ENCODE results near the gene MAP3K5.
"Not testable (repeated sequence)": the region's sequence is repeated elsewhere in the genome, so short reads cannot be mapped to it uniquely, and the experiment has no call there.

MAP3K5 gene

DNA sequence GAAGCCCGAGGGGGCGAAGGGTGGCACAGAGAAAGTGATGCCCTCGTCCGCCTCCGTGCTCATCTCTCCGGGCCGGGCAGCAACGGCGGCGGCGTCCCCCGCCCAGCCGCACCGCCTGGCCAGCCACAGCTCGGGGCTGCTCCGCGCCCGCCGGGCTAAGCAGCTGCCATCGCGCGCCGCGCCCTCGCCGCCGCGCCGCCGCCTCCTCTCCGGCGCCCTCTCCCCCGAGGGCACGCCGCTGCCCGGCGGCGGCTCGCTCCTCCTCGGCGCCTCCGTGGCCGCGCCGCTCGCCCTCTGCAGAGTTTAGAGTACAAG, 225 bp downstream of the MAP3K5 start:
- DNase-seq, result no peak

GRCh38 chr6:136791296-136792094, 782 bp downstream of the MAP3K5 start:
- peak; percentile 56 to 64 for DNase-seq

DNA sequence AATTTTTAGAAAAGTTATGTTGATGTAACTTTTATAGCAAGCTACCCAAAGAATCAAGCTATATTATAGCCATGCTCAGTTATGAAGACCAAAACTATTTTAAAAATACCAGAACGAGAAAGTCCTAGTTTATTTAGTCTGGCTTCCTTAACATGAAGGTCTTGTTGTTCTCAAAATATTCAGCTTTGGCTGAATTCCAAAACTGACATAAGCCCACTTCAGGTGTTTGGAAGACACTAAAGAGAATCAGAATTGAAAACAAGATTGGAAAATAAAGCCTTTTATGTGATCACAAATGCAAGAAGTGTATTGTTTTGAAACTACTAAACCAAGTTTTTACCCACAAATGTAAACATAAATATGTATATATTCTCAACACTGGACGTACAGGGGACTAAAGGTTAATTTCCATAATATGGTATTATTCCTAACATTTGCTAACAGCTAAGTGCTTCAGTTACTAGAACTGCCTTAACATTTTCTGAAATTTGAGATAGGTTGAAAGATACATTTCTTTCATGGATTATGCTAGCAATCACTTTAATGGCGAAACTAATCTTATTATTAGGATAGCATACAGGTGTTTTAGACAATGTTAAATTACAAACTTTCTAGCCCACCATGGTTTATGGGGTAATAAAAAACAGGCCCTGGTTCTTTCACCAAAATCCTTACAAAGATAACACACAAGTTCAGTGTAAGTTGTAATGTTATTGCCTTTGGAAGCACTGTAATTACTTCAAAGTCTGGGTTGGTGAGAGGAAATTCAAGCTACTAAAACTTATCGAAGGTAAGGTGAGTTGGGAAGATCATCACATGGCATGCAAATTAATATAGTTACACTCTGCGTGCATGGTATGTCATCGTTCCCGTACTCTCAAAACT, 1.6 kb downstream of the MAP3K5 start:
- DNase-seq, result no peak

GRCh38 chr6:136789440-136789839, 2.8 kb downstream of the MAP3K5 start:
- DNase-seq, result not testable (repeated sequence)

DNA sequence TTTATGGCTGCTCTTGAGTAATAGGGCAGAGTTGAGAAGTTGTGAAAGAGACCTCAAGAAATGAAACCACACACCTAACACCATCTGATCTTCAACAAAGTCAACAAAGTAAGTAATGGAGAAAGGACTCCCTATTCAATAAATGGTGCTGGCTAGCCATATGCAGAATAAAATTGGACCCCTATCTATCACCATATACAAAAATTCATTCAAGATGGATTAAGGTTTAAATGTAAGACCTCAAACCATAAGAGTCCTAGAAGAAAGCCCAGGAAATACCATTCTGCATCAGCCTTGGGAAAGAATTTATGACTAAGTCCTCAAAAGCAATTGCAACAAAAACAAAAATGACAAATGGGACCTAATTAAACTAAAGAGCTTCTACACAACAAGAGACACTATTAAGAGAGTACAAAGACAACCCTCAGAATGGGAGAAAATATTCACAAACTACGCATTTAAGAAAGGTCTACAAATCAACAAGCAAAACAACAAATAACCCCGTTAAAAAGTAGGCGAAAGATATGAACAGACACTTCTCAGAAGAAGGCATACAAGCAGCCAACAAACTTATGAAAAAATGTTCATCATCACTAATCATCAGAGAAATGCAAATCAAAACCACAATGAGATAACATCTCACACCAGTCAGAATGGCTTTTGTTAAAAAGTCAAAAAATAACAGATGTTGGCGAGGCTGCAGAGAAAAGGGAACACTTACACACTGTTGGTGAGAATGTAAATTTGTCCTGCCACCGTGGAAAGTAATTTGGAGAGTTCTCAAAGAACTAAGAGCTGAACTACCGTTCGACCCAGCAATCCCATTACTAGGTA, 4.0 kb downstream of the MAP3K5 start:
- no peak for DNase-seq

DNA sequence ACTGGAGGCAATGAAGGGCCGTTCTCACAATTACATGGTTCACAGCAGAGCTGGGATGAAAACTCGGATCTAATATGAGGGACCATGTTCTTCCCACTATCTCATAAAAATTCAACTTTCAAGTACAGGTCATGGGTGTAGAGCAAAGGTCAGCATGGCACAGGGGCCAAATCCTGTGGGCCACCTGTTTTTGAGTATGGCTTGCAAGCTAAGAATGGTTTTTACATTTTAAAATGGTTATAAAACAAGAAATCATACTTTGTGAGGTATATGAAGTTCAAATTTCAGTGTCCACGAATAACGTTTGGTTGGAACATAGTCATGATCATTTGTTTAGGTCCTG, 4.6 kb downstream of the MAP3K5 start:
- DNase-seq, result no peak

DNA sequence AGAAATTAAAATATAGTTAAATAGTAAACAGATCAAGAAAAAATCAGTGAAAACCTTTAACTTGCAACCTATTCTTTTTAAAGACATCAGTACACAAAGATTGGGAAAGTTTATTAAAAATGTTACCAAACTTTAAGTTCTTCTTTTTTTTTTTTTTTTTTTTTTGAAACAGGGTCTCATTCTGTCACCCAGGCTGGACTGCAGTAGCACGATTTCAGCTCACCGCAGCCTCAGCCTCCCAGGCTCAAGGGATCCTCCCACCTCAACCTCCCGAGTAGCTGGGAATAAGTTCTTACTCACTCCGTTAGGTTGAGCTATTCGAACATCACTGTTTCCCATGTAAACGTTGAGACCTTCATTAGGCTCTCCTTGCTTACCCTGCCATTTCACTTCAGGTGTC, 5.6 kb downstream of the MAP3K5 start:
- no peak for DNase-seq

- DNase-seq, result peak; percentile 56 to 64
Observed at GRCh38 chr6:136784910-136785746, 7.1 kb downstream of the MAP3K5 start.

- DNase-seq, result no peak
Observed at GRCh38 chr6:136784271-136784664, 8.0 kb downstream of the MAP3K5 start.

GRCh38 chr6:136783495-136784270, 8.6 kb downstream of the MAP3K5 start:
- no peak for DNase-seq

DNA sequence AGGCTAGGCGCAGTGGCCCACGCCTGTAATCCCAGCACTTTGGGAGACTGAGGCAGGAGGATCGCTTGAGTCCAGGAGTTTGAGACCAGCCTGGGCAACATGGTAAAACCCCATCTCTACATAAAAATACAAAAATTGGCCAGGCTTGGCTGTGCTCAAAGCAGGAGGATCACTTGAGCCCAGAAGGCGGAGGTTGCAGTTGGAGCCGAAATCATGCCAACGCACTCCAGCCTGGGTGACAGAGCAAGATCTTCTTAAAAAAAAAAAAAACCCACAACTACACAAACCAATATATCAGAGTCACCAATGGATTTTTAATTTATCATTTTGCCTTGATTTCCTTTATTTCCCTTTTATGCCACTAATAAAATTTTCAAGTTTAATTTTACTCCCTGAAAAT, 9.3 kb downstream of the MAP3K5 start:
- DNase-seq, result no peak

DNA sequence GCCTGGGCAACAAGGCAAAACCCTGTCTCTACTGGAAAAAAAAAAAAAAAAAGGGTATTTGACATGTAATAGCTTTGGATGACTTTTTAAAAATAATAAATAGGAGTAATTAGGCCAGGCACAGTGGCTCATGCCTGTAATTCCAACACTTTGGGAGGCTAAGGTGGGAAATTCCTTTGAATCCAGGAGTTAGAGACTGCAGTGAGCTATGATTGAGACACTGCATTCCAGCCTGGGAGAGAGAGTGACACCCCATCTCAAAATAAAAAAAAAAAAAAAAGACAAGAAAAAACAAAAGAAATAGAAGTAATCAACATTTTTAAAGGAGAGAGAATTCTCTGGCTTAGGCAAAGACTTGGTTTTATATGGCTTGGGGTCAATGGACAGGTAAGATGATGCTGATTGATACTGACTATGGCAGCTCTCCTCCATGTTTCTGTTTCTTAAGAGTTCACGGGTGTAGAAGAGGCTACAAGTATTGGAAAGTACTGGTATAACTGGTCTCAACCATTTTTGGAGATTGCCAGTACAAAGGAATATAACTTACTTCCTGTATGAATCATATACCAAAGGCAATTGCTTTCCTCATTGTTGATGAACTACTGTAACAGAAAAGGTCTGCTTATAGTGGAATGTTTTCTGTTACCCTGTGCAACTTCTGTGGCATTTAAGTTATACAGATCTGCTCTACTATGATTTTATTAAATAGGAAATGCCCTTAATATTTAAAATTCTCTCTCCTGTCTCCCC, 10.1 kb downstream of the MAP3K5 start:
- DNase-seq, result no peak

DNA sequence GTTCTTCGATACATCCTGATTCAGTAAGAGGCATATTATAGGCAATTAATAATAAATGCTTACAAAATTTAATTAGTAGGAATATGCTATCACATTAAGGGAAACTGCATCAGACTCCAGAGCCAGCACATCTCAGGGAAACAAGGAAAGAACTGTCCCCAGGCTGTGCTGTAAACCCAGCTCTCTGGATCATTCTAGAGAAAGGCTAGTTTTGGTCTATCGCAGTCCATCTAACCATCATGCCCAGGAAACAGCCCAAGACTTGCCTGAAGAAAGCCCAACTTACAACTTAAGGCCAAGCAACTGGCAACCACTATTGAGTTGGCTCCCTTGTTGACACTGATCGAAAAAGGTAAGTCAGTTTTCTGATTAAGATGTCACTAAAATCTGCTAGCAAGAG, 11.3 kb downstream of the MAP3K5 start:
- no peak for DNase-seq

DNA sequence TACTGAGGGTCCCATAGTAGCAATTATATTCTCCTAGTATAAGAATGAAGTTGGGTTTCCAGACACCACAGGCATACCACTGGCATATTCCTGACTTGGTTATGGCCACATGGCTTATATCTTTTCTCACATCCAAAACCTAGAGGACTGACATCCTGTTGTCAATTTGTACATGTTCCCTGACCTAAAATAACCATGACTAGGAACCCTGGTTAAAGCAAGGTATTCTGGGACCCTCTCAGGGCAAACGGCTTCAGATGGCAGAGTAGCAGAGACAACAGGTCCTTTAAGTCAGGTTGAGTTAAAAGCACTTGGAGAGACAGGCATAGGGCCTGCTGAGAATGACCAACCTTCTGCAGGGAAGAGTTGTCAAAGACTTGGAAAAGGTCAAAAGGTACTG, 12.6 kb downstream of the MAP3K5 start:
- DNase-seq, result no peak

DNA sequence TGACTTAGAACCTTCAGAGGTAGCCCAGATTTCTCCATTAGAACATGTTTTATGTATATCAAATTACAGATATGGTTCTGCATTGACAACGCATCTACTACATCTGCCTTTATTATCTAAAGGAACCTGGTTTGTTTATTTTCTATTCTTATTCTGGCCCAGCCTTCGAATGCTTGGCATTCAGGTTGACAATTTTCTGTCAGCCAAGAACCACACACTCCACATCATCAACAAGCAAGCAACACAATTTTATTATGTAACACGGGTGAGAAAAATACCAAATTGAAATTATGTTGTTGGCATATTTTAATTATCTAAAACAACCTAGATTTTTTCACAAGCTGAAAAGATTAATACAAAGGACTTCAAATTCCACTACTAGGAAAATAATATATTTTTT, 14.6 kb downstream of the MAP3K5 start:
- no peak for DNase-seq

- no peak for DNase-seq
Observed at GRCh38 chr6:136775548-136775947, 16.7 kb downstream of the MAP3K5 start.

- DNase-seq, result no peak
Observed at GRCh38 chr6:136775081-136775480, 17.2 kb downstream of the MAP3K5 start.

- no peak for DNase-seq
Observed at GRCh38 chr6:136774228-136775041, 17.8 kb downstream of the MAP3K5 start.

DNA sequence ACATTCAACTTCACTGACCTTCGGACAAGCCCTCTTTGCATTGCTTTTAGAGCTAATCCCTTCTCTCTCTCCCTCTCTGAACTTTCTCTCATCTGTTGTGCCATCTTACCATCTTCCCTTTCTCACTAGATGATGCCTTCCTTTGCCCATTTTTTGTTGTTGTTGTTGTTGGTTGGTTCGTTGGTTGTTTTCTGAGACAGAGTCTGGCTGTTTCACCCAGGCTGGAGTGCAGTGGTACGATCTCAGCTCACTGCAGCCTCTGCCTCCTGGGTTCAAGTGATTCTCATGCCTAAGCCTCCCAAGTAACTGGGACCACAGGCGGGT, 18.8 kb downstream of the MAP3K5 start:
- DNase-seq, result no peak

All from activated CD4-positive, alpha-beta T cell treated with anti-CD3 and anti-CD28 coated beads, Interleukin-2, amount 50 U/mL, for 48 hours (primary cell).